Mesodermal cell (in vitro differentiated cells): Measurements from ENCODE around the gene TRIM65. TPM values are rescaled to one million over a fixed set of nuclear protein-coding genes. Genes with fewer than 3 reads are reported as not detected.

Experiments
- H3K27ac ChIP-seq: 2 replicates; pipeline ENCODE4 v1.7.0; 2013; ENCODE audit warnings: mild to moderate bottlenecking, low read depth, low read length, moderate library complexity; ENCODE audit not compliant: severe bottlenecking
- H3K36me3 ChIP-seq: 2 replicates; pipeline ENCODE4 v1.7.1; 2013; ENCODE audit warnings: mild to moderate bottlenecking, low read length, moderate library complexity; ENCODE audit not compliant: control insufficient read depth, insufficient read depth
- H3K4me1 ChIP-seq: one replicate; pipeline ENCODE4 v1.7.1; 2013; ENCODE audit warnings: mild to moderate bottlenecking, low read length; ENCODE audit not compliant: insufficient read depth, control insufficient read depth, poor library complexity, severe bottlenecking
- H3K4me3 ChIP-seq: 2 replicates; pipeline ENCODE4 v1.7.0; 2013; ENCODE audit warnings: low read length, control low read depth, mild to moderate bottlenecking; ENCODE audit not compliant: insufficient read depth, poor library complexity, severe bottlenecking; ENCODE audit errors: extremely low read depth
- H3K9me3 ChIP-seq: 2 replicates; pipeline ENCODE4 v1.7.1; 2013; ENCODE audit warnings: mild to moderate bottlenecking, low read length, moderate library complexity; ENCODE audit not compliant: control insufficient read depth
- WGBS, 2 experiments: methylation state at CpG; one replicate each; pipeline ENCODE4 v1.1.5; 2013; ENCODE audit warnings: missing lambda C conversion rate in 2 of 2; ENCODE audit not compliant: insufficient coverage in 2 of 2; 5-methylcytosine and 5-hydroxymethylcytosine counted together
- polyA plus RNA-seq, 2 experiments: library from polyadenylated mRNA; stranded (reverse); fragments of 50-300 nt; gene quantifications; one replicate each; pipeline ENCODE4 v1.2.3, GENCODE V29; 2013

The TRIM65 gene
- 21.3 TPM for polyA plus RNA-seq (2013, experiment 1 of 2)
- polyA plus RNA-seq (2013, experiment 2 of 2), result 20.0 TPM

GRCh38 chr17:75896415-75897159 is at the start of gene TRIM65:
TRIM65 (minus strand) TSS chr17:75896951; CDS start chr17:75896937, 14 bp downstream.
- Histone ChIP-seq H3K27ac (peak within 1 kb of the TSS; percentile 80), H3K9me3 (no peaks in the 10 kb centered on the region), H3K4me1 (peaks cover 9% of the 10 kb centered on the region), H3K36me3 (peaks cover 54% of the 10 kb centered on the region), H3K4me3 (peak within 1 kb of the TSS; percentile 58)
- WGBS, 2 experiments, result 1% methylated on average over 68 to 86 of the region's 102 CpGs

- H3K27ac ChIP-seq, result no peak overlapping the region
- peaks cover 67% of the 10 kb centered on the region for H3K36me3 ChIP-seq
- no peak overlapping the region for H3K4me3 ChIP-seq
- no CpG with 5 or more reads among the region's 2 CpGs for WGBS, 2 experiments
- no peaks in the 10 kb centered on the region for H3K9me3 ChIP-seq
- H3K4me1 ChIP-seq, result peaks cover 5% of the 10 kb centered on the region
These were observed 48.5 kb upstream of the TRIM65 start for GRCh38 chr17:75945211-75945610.

- Histone ChIP-seq H3K36me3 (peaks cover 50% of the 10 kb centered on the region), H3K27ac (no peak overlapping the region), H3K4me3 (no peak overlapping the region), H3K9me3 (no peaks in the 10 kb centered on the region), H3K4me1 (peaks cover 5% of the 10 kb centered on the region)
- WGBS, 2 experiments, result 80 to 100% methylated on average over 1 of the region's 1 CpG
These were observed 46.7 kb upstream of the TRIM65 start for GRCh38 chr17:75943491-75943890.

GRCh38 chr17:75942473-75942872 is 45.7 kb upstream of the TRIM65 start:
- 90% methylated on average over 2 of the region's 4 CpGs; no CpG with 5 or more reads in 1 of the 2 experiments for WGBS, 2 experiments
- H3K4me1 ChIP-seq, result peaks cover 5% of the 10 kb centered on the region
- no peak overlapping the region for H3K4me3 ChIP-seq
- H3K9me3 ChIP-seq, result no peaks in the 10 kb centered on the region
- H3K36me3 ChIP-seq, result peaks cover 40% of the 10 kb centered on the region
- H3K27ac ChIP-seq, result no peak overlapping the region

- Histone ChIP-seq H3K4me3 (no peak overlapping the region), H3K4me1 (peaks cover 5% of the 10 kb centered on the region), H3K36me3 (peaks cover 30% of the 10 kb centered on the region), H3K9me3 (no peaks in the 10 kb centered on the region), H3K27ac (peak overlapping the region; percentile 59)
- WGBS, 2 experiments, result 60 to 100% methylated on average over 1 to 2 of the region's 6 CpGs
These were observed 44.7 kb upstream of the TRIM65 start for GRCh38 chr17:75941442-75941819.

- peak within 1 kb of the TSS; percentile 59 for H3K27ac ChIP-seq
- H3K4me3 ChIP-seq, result peak within 1 kb of the TSS; percentile 81
- WGBS, 2 experiments, result 0 to 1% methylated on average over 36 to 63 of the region's 63 CpGs
These were observed 44.1 kb upstream of the TRIM65 start, which contains the start of gene FBF1 for GRCh38 chr17:75940727-75941441. FBF1 (minus strand) TSS chr17:75941042; CDS start chr17:75938149, 2,893 bp downstream.

GRCh38 chr17:75937652-75938051 is 40.9 kb upstream of the TRIM65 start:
- H3K27ac ChIP-seq, result no peak overlapping the region
- peaks cover 5% of the 10 kb centered on the region for H3K4me1 ChIP-seq
- no peaks in the 10 kb centered on the region for H3K9me3 ChIP-seq
- 89 to 91% methylated on average over 11 to 12 of the region's 13 CpGs for WGBS, 2 experiments
- no peaks in the 10 kb centered on the region for H3K36me3 ChIP-seq
- H3K4me3 ChIP-seq, result no peak overlapping the region

More at GRCh38 chr17:75940727-75941441, 44.1 kb upstream of the TRIM65 start, which contains the start of gene FBF1:
- Histone ChIP-seq H3K36me3 (peaks cover 24% of the 10 kb centered on the region), H3K9me3 (no peaks in the 10 kb centered on the region), H3K4me1 (peaks cover 5% of the 10 kb centered on the region)

GRCh38 chr17:75933808-75934207 is 37.1 kb upstream of the TRIM65 start:
- no peaks in the 10 kb centered on the region for H3K4me1 ChIP-seq
- H3K4me3 ChIP-seq, result no peak overlapping the region
- peaks cover 3% of the 10 kb centered on the region for H3K36me3 ChIP-seq
- H3K9me3 ChIP-seq, result no peaks in the 10 kb centered on the region
- 90 to 100% methylated on average over 1 to 3 of the region's 4 CpGs for WGBS, 2 experiments
- no peak overlapping the region for H3K27ac ChIP-seq

- Histone ChIP-seq H3K9me3 (no peaks in the 10 kb centered on the region), H3K27ac (no peak overlapping the region), H3K4me1 (no peaks in the 10 kb centered on the region), H3K4me3 (no peak overlapping the region), H3K36me3 (peaks cover 3% of the 10 kb centered on the region)
- 93 to 94% methylated on average over 3 of the region's 5 CpGs for WGBS, 2 experiments
These were observed 36.1 kb upstream of the TRIM65 start for GRCh38 chr17:75932852-75933251.

- no peaks in the 10 kb centered on the region for H3K4me1 ChIP-seq
- H3K27ac ChIP-seq, result no peak overlapping the region
- peaks cover 3% of the 10 kb centered on the region for H3K36me3 ChIP-seq
- H3K9me3 ChIP-seq, result no peaks in the 10 kb centered on the region
- 83 to 92% methylated on average over 3 of the region's 4 CpGs for WGBS, 2 experiments
- H3K4me3 ChIP-seq, result no peak overlapping the region
These were observed 34.3 kb upstream of the TRIM65 start for GRCh38 chr17:75931062-75931461.
